DND-41 (cell line): ENCODE data around the gene ST6GALNAC1.

Experiments
- ATAC-seq: fragments of 200-7000 bp; cut with Tn5 transposase; 3 replicates; pipeline ENCODE4 v1.9.1; 2021; ENCODE audit warnings: low read depth; ENCODE audit not compliant: insufficient read depth
- DNase-seq: peaks from one replicate; pipeline ENCODE4 v3.0.0-alpha.2; 2020
- H2AFZ ChIP-seq: 2 replicates; pipeline ENCODE4 v1.6.0; 2012; ENCODE audit warnings: low read depth, low read length
- H3K27ac ChIP-seq: 2 replicates; pipeline ENCODE4 v1.5.1; 2012; ENCODE audit warnings: low read length, inconsistent platforms
- H3K27me3 ChIP-seq: fragments of 200-600 bp; sonication (generic); 2 replicates; pipeline ENCODE4 v1.6.0; 2012; ENCODE audit warnings: low read length, mild to moderate bottlenecking, inconsistent platforms; ENCODE audit not compliant: insufficient read depth, poor library complexity
- H3K36me3 ChIP-seq: 2 replicates; pipeline ENCODE4 v1.5.1; 2012; ENCODE audit warnings: low read length, inconsistent platforms; ENCODE audit not compliant: insufficient read depth
- H3K4me1 ChIP-seq: 2 replicates; pipeline ENCODE4 v1.5.1; 2012; ENCODE audit warnings: mild to moderate bottlenecking, low read length; ENCODE audit not compliant: insufficient read depth
- H3K4me2 ChIP-seq: 2 replicates; pipeline ENCODE4 v1.6.0; 2012; ENCODE audit warnings: mild to moderate bottlenecking, moderate library complexity, low read length, inconsistent platforms; ENCODE audit not compliant: insufficient read depth
- H3K4me3 ChIP-seq, 2 experiments: fragments of 200-600 bp in 1 of 2; shearing (Covaris generic) in 1 of 2; 2 replicates each; pipeline ENCODE4 v1.5.1; 2012 to 2016; ENCODE audit warnings: inconsistent platforms in 2 of 2, low read length in 2 of 2, mild to moderate bottlenecking in 2 of 2, low read depth in 1 of 2, moderate library complexity in 1 of 2
- H3K79me2 ChIP-seq: 2 replicates; pipeline ENCODE4 v1.6.0; 2012; ENCODE audit warnings: low read length, inconsistent platforms; ENCODE audit not compliant: insufficient read depth
- H3K9ac ChIP-seq: 2 replicates; pipeline ENCODE4 v1.6.0; 2012; ENCODE audit warnings: low read depth, mild to moderate bottlenecking, inconsistent platforms, low read length, moderate library complexity
- H3K9me3 ChIP-seq: 2 replicates; pipeline ENCODE4 v1.5.1; 2012; ENCODE audit warnings: low read length, moderate library complexity, mild to moderate bottlenecking, inconsistent platforms; ENCODE audit not compliant: insufficient read depth, severe bottlenecking
- H4K20me1 ChIP-seq: 2 replicates; pipeline ENCODE4 v1.6.0; 2012; ENCODE audit warnings: low read length; ENCODE audit not compliant: insufficient read depth
- EZH2 ChIP-seq: IDR thresholded peaks from 3 replicates; pipeline ENCODE4 v1.6.1; 2012; ENCODE audit warnings: borderline replicate concordance, low read depth, mild to moderate bottlenecking, moderate library complexity, low read length, inconsistent platforms; ENCODE audit not compliant: severe bottlenecking
- TF ChIP-seq, protein P1 (sequence below): IDR thresholded peaks from 2 replicates; pipeline ENCODE4 v1.5.1; 2012; ENCODE audit warnings: borderline replicate concordance, low read length, moderate library complexity, mild to moderate bottlenecking; ENCODE audit not compliant: poor library complexity, severe bottlenecking; ENCODE audit errors: extremely low read depth

ST6GALNAC1 gene

DNA sequence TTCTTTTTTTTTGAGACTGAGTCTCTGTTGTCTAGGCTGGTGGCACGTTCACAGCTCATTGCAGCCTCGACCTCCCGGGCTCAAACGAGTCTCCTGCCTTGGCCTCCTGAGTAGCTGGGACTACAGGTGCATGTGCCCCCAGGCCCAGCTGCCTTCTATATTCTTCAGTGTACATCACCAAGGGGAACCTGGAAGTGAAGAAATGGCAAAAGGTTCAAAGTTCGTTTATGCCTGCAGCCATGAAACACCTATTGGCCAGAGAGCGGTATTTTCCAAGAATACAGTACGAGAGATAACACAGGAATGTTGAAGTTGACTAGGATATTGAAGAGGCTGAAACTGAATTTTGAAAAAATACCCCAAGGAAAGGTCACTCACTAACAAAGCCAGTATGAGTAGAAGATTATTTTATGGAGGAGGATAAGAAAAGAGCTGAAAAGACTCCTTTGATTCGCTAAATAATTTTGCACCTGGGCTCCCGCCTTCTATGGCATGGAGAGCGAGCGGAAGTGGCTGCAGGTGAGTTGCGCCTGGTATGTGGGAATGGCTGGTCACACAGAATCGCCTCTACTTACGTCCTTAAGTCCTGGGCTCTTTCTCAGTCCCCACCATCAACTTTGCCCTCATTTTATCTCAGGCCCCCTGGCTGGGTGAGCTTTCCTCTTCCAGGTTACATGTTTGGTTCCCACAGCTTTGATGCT lies 9.8 kb downstream of the ST6GALNAC1 start:
- ATAC-seq = no peak
- no peak overlapping the region for H2AFZ ChIP-seq

DNA sequence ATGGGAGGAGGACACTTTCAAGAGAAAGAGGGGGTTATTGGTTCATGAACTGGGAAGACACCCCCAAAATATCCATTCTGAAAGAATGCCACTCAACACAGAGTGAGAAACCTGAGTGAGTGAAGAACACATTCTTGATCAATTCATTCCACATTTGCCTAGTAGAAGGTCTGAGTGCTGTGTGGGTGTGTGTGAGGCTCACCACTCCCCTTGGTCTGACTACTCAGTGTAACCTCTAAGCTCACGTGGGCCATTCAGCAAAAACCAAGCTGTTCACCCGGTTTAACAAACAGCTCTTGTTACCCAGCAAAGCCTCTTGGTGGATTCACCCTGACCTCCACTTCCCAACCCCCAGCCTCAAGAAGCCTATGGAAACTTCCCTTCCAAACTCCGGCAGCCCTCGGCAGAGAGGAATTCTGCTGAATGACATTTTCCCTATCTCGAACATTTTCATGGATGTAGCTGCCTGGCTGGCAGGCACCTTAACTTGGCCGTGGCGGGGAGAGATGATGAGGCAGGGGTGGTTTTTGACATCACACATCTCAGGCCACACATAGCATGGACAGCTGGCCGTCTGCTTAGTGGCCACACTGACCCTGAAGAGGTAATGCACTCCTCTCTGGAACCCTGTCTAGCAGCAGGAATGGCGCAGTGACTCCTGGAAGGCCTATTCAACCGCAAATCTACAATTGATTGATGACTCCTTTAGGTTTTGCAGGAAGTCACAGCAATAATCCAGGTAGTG lies 11.6 kb downstream of the ST6GALNAC1 start:
- Histone ChIP-seq H3K27me3 (peaks cover 14% of the 10 kb centered on the region), H3K4me3 (no peak overlapping the region), H3K4me1 (no peaks in the 10 kb centered on the region), H3K36me3 (no peaks in the 10 kb centered on the region), H3K27ac (no peak overlapping the region), H4K20me1 (no peaks in the 10 kb centered on the region), H2AFZ (no peak overlapping the region), H3K4me2 (no peak overlapping the region), H3K79me2 (no peaks in the 10 kb centered on the region), H3K9me3 (no peaks in the 10 kb centered on the region), H3K9ac (no peak overlapping the region)
- TF ChIP-seq, protein P1, sequence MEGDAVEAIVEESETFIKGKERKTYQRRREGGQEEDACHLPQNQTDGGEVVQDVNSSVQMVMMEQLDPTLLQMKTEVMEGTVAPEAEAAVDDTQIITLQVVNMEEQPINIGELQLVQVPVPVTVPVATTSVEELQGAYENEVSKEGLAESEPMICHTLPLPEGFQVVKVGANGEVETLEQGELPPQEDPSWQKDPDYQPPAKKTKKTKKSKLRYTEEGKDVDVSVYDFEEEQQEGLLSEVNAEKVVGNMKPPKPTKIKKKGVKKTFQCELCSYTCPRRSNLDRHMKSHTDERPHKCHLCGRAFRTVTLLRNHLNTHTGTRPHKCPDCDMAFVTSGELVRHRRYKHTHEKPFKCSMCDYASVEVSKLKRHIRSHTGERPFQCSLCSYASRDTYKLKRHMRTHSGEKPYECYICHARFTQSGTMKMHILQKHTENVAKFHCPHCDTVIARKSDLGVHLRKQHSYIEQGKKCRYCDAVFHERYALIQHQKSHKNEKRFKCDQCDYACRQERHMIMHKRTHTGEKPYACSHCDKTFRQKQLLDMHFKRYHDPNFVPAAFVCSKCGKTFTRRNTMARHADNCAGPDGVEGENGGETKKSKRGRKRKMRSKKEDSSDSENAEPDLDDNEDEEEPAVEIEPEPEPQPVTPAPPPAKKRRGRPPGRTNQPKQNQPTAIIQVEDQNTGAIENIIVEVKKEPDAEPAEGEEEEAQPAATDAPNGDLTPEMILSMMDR = no peak
- no peak for TF ChIP-seq EZH2
- ATAC-seq (no peak), DNase-seq (no peak)

More for the DNA sequence above, 9.8 kb downstream of the ST6GALNAC1 start:
- Histone ChIP-seq H3K9me3 (no peaks in the 10 kb centered on the region), H3K4me2 (no peak overlapping the region), H3K9ac (no peak overlapping the region), H3K4me3 (no peak overlapping the region), H3K79me2 (no peaks in the 10 kb centered on the region), H3K27me3 (peaks cover 14% of the 10 kb centered on the region), H3K4me1 (no peaks in the 10 kb centered on the region), H4K20me1 (no peaks in the 10 kb centered on the region), H3K27ac (no peak overlapping the region), H3K36me3 (no peaks in the 10 kb centered on the region)
- TF ChIP-seq EZH2 = no peak
- TF ChIP-seq, protein P1 = no peak
- no peak for DNase-seq

DNA sequence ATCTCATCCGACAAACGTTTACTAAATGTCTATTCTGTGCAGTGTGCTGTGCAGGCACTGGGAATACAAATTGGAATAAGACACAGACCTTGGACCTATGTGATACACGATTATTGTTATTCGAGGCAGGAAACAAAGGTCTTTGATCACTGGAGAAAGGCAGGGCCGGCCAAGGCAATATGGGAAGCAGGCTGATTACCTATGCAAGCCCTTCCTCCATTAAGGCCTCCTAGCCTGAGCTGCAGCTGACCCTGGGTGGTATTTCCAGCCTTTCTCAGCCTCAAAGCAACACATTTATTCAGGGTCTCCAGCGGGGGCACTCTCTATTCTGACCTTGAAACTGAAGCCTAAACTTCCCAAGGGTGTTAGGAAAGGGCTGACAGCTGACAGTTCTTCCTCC lies 13.4 kb downstream of the ST6GALNAC1 start:
- H3K27ac ChIP-seq = no peak overlapping the region
- no peaks in the 10 kb centered on the region for H4K20me1 ChIP-seq
- H3K4me2 ChIP-seq = no peak overlapping the region
- no peaks in the 10 kb centered on the region for H3K9me3 ChIP-seq
- no peaks in the 10 kb centered on the region for H3K4me1 ChIP-seq
- H3K4me3 ChIP-seq = no peak overlapping the region
- no peak for ATAC-seq
- peaks cover 7% of the 10 kb centered on the region for H3K27me3 ChIP-seq
- no peaks in the 10 kb centered on the region for H3K79me2 ChIP-seq
- H2AFZ ChIP-seq = no peak overlapping the region
- H3K36me3 ChIP-seq = no peaks in the 10 kb centered on the region
- no peak for DNase-seq
- no peak for TF ChIP-seq EZH2
- TF ChIP-seq, protein P1 = no peak
- H3K9ac ChIP-seq = no peak overlapping the region
